ENCODE results near the gene AEBP1.

AEBP1 gene

DNA sequence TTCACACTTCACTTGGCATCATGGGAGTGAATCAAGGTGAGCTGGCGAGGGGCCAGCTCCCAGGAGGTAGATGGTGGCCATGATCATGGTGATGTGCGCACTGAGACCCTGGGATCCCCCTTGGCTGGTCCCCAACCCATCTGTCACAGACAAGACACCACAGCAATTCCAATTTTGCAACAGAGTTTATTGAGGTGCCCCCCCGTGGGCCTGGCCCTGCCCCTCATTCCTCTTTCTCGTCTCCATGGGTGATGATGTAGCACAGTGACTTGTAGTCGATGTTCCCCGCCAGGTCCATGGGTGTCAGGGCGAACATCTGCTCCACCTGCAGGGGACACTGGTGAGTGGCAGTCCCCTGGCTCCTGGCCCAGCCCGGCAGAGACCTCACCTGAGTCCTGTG lies 34.6 kb downstream of the AEBP1 start:
- in situ Hi-C loops (cut with MboI; ENCODE audit: low sequenced_read_pairs): no loop called here

DNA sequence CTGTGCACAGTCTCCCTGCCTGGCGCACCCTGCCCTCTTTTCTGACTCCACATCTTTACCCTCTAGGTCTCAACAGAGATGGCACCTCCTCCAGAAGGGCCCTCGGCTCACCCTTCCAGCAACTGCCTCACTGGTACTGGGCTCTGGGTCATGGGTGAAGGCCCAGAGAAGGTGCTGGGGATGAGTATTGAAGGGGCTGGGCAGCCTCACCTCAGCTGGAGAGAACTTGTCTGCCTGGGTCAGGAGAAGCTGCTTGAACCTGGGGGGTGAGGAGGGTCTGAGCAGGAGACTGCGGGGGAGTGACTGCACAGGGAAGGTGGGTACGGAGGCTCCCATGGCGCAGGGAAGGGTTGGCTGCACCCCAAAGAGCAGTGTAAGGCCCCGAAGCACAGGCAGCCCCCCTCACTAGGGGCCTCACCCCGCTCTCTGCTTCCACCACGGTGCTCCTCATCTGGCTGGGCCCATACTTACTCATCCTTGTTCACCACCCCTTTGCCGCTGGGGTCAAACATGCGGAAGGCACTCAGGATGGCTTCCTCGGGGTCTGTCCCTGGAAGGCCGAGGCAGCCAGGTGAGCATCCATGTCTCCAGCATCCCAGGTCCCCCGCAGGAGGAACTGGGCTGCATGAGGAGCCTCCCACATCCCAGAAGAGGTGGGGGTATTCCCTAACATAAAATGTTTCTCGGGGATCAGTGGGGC lies 35.3 kb downstream of the AEBP1 start:
- in situ Hi-C loops (cut with MboI; ENCODE audit: low sequenced_read_pairs): no loop called here

DNA sequence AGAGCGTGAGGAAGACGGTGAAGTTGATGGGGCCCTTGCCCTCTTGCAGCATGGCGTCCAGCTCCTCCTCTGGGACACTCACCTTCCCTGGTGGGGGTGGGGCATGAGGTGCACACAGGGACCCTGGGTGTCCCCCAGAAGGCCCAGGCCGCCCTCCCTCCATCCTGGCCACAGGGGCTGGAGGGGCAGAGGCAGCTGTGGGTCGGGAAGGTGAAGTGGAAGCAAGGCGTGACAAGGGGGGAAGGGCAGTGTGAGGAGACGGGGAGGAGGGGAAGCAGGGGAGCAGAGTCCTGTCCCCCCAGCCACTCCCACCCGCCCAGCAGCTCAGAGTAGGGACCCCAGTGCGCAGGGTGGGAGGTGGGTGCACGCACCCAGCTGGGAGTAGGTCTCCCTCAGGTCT lies 36.2 kb downstream of the AEBP1 start:
- in situ Hi-C loops (cut with MboI; ENCODE audit: low sequenced_read_pairs): no loop called here

DNA sequence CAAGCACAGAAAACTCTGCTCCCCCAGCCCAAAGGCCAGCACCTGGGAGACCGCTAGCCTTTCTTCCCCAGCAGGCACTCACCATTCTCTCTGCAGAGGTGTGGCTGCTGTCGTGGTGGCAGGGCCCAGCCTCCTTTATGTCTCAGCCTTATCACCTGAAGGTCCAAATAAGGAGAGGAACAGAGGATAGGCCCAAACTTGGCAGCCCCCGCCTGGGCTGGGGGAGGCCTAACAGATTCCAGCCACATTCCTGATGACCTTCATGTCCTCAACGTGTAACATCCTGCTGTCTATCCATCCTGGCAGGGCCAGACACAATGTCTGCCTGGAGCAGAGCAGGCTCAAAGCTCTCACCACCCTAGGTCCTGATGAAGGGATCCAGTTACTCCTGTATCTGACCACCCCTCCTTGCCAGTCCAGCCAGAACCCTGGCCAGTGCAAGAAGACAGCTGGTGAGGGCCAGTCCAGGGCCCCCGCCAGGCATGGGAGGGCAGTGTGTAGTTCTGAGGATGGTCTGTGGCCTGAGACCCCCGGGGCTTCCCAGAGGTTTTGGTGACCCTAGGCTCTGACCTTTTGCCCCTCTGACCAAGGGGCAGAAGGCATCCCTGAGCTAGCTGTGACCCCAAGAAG lies 37.2 kb downstream of the AEBP1 start, which contains the start of gene MYL7:
Gene MYL7 (minus strand): TSS at position 112 of the 630 bp plus-strand sequence. CDS start 27 bp downstream, at position 85.
- in situ Hi-C loops (cut with MboI; ENCODE audit: low sequenced_read_pairs): no loop called here

DNA sequence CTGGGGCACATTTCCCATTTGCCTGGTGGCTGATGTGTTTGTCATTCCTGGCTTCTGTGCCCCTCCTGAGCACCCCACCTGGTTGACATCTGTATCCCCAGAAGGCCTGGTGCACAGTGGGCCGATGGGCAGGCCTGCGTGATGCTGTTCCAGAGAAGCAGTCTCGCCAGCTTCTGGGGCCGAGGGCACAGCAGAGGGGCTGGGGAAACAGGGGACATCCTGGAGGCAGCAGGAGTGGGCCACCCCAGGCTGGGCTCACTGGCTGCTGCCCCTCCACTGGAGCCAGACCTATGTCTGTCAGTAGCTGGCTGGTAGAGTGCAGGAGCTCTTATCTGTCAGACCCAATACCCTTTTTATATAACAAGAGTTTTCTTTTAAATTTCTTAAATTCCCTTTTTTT lies 37.9 kb downstream of the AEBP1 start:
- in situ Hi-C loops (cut with MboI; ENCODE audit: low sequenced_read_pairs): no loop called here

DNA sequence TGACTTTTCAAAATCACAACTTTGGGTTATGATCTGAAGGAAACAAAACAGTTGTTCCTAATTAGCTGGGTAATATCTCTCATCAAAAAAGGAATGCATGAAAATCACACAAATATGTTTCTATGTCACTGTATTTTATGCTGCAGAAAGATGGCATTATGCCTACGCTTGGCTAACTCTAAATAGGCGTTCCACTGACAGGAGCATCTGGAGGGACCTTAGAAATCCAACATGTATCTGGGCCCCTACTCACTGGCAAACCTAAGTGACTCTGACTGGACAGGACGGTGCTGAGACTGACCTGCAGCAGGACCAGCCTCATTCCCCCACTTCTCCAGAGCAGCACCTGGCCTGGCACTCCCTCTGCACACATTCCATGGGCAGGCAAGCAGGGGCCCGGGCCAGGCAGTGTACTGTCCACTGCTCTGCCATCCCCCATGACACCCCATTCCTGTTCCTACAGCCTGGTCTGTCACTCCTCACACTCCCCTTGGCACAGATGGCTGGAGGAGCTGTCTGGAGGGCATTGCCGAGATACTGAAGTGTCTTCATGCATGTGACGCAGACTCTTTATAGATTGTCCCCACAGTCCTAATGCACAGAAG lies 39.6 kb downstream of the AEBP1 start:
- in situ Hi-C loops (cut with MboI; ENCODE audit: low sequenced_read_pairs): no loop called here

DNA sequence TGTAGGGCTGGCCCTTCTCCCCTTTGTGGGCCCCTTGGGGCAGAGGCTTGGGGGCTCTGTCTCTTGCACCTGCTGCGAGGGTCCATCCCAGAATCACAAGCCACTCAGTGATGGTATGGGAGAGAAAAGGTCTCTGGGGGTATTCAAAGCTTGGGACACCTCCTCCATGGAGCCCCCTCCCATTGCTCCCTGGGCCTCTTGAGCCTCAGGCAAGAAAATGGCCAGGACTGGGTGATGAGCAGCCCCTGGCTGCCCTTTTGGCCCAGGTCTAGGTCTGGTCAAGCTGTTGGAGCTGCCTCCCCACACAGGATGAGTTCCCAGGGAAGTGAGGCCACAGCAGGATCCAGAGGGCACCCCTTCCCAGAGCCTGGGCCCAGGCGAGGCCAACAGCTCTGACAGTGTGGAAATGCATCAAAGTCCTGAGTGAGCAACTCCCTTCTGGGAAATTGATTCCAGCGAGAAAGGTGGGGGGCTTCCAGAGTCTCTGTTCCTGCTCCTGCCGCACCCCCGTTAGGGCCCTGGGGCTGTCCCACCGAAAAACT lies 40.4 kb downstream of the AEBP1 start:
- in situ Hi-C loops (cut with MboI; ENCODE audit: low sequenced_read_pairs): no loop called here

DNA sequence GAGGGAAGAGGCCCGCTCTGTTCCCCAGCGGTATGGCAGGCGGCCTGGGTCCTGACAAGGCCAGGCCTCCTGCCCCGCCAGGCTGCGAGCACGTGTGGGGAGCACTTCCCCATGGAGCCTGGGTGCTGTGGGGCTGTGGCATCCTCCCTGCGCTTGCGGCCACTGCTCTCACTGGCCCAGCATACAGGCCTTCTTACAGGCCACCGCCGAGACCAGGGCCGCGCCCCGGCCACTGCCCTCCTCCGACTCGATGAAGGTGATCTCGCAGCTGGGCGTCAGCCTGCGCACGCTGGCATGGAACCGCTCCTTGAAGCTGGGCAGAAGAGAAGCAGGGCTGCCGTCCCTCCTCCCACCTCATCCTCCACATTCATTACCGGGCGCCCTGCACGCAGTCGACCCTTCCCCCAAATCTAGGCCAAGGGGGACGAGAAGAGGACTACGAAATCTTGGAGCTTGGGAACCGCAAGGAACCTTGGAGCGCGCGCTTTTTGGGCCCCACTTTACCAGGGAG lies 40.9 kb downstream of the AEBP1 start:
- in situ Hi-C loops (cut with MboI; ENCODE audit: low sequenced_read_pairs): no loop called here

DNA sequence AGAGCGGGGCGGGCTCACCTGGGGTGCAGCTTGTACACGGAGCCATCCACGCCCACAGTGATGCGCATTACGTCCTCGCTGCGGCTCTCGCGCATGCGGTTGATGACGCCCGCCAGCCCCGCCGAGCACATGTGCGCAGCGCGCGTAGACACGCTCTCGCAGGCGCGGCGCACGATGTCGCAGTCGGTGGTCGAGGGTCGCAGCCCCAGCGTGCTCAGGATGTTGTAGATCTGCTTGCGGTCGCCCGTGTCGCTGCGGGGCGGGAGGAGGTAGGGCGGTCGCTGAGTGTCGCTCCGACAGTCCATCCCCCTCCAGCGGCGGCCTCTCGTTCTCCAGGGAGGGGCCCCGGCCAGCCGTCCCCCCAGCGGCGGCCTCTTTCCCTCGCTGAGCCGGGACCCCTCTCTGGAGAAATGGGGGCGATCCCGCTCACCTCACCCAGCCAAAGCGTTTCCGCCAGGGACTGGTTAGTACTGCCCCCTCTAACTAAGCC lies 41.4 kb downstream of the AEBP1 start:
- in situ Hi-C loops (cut with MboI; ENCODE audit: low sequenced_read_pairs): no loop called here

DNA sequence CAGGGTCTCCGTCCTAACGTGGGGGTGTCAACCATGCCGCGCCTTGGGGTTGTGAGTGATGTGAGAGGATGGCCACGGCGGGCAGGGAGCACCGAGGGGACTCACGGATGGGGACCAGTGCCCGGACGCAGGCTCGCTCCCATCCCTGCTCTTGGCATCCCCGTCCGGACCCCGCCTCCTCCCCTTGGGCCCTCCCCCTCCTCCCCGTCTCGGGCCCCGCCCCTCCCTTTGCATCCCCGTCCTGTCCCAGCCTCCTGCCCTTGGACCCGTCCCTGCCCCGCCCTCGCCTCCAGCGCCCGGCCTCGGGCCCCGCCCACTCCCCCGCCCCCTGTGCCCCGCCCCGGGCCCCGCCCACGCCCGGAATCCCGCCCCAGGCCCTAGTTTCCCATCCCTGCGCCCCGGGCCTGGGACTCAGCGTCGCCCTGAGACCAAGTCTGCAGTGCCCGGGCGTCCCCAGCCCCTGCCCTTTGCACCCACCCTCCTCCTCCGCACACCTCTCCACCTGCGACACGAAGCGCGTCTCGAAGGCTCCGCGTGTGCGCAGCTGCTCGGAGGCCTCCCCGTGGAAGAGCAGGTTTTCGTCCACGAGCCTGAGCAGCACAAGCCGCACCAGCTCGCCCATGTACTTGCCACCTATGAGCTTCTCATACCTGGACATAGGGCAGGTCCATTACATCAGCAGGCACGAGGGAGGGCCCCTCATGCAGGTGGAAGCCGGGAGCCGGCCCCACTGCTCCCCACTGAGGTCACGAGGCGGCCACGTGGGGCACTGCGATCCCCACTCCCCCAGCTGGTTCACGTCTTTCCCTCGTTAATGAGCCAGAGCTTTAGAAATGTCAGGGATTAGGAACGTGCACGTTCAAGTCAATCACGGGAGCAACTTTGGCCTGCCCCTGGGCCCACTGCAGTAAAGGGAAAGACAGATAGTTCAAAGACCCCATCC lies 42.1 kb downstream of the AEBP1 start:
- in situ Hi-C loops (cut with MboI; ENCODE audit: low sequenced_read_pairs): no loop called here

DNA sequence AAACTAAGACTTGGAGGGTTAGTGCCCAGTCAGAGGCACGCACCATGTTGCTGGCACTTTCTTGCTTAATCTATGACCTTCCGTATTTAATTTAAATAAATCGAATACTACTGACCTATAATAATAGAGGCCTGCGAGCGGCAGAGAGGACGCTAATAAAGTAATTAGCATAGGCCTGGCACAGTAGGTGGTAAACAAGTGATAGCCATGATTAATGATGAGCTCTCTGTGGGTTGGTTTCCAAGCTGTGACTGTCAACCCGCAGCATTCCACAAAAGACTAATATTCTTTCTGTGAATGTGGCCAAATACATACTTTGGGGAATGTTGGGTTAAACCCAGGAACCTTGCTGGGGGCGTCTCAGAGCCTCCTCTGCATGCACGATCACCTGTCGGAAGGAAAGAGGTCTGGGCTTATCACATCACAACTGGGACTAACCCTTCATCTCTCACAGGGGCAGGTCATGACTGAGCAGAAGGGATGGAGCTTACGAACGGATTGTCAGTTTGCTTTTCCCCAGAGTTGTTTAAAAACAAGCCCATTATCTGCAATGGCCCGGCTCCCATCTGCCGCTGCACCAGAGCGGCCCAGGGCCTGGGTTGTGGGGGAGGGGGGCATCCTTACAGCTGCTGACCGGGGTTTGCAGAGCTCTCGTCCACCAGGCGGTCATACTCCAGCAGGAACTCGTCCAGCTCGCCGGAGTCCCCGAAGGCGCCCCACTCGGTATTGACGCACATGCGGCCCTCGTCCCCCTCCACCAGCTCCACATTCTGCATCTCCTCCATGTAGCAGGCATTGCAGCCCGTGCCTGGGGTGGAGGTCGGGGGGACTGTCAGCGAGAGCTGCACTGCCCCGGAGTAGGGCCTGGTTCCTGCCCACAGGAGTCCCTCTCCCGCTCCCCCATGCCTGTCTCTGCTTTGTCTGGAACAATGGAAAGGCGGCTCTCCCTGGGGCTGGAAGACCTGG lies 43.2 kb downstream of the AEBP1 start:
- in situ Hi-C loops (cut with MboI; ENCODE audit: low sequenced_read_pairs): no loop called here

DNA sequence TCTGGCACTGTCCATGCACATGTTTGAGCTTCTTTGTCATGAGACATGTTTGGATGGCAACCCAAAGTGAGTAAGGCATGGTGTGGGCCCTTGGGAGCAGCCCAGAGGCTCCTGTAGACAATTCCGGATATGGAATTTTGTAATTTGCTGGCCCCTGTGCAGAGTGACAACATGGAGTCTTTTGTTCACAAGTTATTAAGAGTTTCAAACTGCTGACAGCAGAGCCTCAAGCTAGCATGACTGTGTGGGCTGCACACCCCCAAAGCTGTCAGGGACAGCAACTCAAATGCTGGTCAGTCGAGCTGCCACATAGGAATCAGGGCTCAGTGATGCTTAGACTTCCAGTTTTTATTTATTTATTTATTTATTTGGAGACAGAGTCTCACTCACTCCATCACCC lies 44.0 kb downstream of the AEBP1 start:
- in situ Hi-C loops (cut with MboI; ENCODE audit: low sequenced_read_pairs): no loop called here

DNA sequence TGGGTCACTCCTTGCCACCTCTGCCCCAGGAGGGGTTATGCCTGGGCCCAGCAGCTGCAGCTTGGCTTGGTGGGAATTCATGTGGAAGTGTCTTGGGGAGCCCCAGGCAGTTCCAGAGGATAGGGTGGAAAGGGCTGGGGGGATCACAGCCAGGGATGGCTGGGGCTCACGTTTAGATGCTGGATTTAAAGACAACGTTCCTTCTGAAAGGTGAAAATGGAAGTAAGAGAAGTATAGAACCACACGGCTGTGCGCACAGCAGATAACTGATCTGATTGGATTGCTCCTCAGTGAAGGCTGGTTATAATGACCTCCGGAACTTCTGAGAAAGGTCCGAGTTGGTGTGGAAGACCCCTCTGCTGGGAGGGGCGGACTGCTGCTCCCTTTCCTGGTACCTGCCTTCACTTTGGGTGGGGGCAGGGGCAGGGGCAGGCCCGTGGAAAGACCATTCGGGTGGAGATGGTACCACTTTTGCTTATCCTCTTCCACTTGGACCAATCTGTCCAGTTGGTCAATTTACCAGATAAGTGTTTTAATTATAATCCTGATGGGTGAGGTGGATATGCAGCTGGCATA lies 44.9 kb downstream of the AEBP1 start:
- in situ Hi-C loops (cut with MboI; ENCODE audit: low sequenced_read_pairs): no loop called here

DNA sequence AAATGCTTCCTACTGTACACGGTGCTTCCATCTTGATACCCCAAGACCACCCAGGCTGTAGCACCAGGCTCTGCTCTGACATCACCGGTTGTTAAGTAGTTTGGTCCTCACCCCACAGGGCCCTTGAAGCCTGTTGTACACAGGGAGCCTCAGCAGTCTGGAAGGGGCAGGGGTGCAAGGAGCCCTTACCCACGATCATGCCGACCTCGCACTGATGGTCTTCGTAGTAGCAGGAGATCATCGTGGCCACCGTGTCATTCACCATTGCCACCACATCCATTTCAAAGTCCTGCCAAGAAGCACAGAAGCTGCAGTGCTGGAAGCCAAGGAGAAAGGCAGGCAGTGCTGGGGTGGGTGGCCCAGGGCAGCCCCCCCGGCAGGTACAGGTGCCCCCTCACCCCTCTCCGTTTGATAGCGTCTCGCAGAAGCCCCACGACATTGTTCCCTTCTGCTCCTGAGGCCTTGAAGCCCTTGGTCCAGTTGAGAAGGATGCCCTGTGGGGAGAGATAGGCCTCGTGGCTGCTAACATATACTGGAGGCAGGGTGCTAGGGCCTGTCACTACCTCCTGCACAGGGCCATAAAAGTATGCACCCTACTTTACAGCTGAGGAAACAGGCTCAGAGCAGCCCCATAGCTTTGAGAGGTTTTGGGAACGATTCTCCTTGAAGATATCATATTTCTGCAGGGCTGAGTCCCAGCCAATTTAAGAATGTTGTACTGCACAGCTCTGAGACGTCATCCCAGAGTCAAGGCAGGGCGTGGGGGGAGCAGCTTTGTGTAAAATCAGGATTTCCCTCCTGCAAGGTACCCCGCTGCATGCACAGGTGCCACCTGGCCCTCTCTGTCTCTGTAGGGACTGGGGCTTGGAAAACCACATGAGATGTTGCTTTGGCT lies 45.7 kb downstream of the AEBP1 start:
- in situ Hi-C loops (cut with MboI; ENCODE audit: low sequenced_read_pairs): no loop called here

DNA sequence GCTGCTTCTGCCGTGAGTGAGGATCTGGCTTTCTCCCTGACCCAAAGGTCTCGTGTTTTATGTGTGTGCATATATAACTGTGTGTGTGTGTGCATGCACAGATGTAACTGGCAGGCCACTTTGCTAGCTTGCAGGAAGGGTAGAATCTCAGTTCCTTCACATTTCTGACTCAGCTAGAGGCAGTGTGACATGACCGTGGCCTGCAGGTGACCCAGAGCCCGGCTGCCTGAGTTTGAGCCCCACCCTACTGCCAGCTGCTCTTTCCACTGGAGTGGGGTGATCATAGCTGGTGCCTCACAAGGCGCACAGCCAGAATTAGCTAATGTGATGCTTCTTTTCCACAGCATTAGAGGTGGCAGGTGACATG lies 46.3 kb downstream of the AEBP1 start:
- in situ Hi-C loops (cut with MboI; ENCODE audit: low sequenced_read_pairs): no loop called here

DNA sequence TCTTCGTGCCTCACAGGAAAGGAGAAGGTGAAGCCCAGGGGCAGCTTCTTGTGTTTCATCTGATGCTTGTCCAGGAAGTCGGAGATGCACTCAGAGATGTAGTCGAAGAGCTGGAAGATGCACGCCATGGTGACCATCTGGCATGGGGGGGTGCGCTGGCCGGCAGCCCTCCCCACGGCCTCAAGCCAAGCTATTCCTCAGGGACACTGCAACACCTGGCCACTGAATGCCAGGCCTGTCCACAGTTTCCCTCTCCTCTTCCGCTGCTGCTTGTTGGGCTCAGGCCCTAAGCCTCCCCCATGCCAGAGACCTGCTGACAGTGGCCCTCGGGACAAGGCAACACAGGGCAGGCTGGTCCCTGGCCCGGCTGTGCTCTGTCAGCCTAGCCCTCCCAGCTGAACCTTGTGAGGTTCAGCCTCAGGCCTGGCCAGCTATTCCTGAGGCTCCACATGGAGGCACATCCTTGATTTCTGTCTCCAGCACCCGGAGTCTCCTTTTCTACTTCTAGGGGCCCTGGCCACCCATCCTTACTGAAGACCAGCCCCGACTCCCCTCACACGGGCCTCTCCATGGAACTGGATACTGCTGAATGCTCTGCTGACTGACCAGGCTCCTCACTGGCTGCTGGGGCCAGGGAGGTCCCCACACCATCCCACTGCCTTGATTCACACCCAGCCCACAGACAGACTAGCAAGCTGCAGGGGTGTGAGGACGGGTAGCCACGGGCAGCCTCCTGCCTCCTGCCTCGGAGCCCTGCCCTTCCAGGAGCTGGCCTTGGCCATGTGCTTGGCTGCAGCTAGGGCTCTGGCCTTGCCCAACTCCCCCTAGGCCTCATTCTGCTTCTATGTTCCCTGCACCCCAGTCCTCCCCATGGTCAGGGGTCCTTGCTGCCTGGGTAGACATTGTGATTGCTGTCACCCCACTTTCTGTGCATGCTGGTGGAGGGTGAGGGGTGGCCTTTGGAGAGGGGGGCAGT lies 47.1 kb downstream of the AEBP1 start:
- in situ Hi-C loops (cut with MboI; ENCODE audit: low sequenced_read_pairs): no loop called here

DNA sequence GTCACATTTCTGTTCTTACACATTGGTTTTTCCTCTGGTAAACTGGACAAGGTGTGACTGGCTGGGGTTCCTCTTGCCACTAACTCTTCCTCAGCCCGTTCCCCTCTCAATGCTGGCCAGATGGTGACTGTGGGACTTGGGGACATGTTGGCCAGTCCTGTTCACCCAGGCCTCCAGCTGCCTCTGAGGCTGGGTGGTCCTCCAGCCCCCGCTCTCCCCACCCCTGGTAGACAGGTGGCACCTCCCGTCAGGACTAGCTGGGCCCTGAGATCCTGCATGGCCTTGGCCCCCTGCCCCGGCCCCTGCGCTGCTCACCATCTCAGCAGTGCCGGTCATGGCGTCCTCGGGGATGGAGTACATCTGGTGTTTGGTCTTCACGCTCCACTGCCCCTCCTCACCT lies 47.8 kb downstream of the AEBP1 start:
- in situ Hi-C loops (cut with MboI; ENCODE audit: low sequenced_read_pairs): no loop called here
